Activated CD4-positive, alpha-beta T cell treated with anti-CD3 and anti-CD28 coated beads for 36 hours (primary cell): ENCODE data around the gene MS4A13. TPM values are rescaled to one million over a fixed set of nuclear protein-coding genes. Genes with fewer than 3 reads are reported as not detected.

Experiments
- ATAC-seq: fragments of 200-7000 bp; cut with Tn5 transposase; one replicate; pipeline ENCODE4 v1.10.0; 2021; ENCODE audit warnings: mild to moderate bottlenecking, moderate library complexity
- CTCF ChIA-PET: fragments of 350-600 bp; sonication (Branson Sonifier 250); formaldehyde crosslinking; loops from one replicate; lab custom pipeline; 2021; ENCODE audit warnings: antibody characterized with exemption; lab: Charles Lee
- POLR2A ChIA-PET: fragments of 350-600 bp; sonication (Branson Sonifier 250); formaldehyde crosslinking; loops from one replicate; lab custom pipeline; 2021; ENCODE audit warnings: antibody characterized with exemption, inconsistent platforms; lab: Charles Lee
- DNase-seq: peaks from one replicate; pipeline ENCODE4 v3.0.0-alpha.2; 2020
- H3K27ac Mint-ChIP-seq: one replicate; pipeline ENCODE4 v1.8.0; 2021; ENCODE audit warnings: mixed read lengths
- H3K27me3 Mint-ChIP-seq: one replicate; pipeline ENCODE4 v1.8.0; 2021; ENCODE audit warnings: mixed read lengths
- H3K36me3 Mint-ChIP-seq: one replicate; pipeline ENCODE4 v1.8.0; 2021; ENCODE audit warnings: low read depth, mixed read lengths
- H3K4me1 Mint-ChIP-seq: one replicate; pipeline ENCODE4 v1.8.0; 2021; ENCODE audit warnings: mixed read lengths
- H3K4me3 Mint-ChIP-seq: one replicate; pipeline ENCODE4 v1.8.0; 2021; ENCODE audit warnings: mild to moderate bottlenecking, moderate library complexity, mixed read lengths
- H3K9me3 Mint-ChIP-seq: one replicate; pipeline ENCODE4 v1.8.0; 2021; ENCODE audit warnings: low read depth, mixed read lengths
- intact Hi-C, 2 experiments: fragments of 100-400 bp; cut with DNase I in 1 of 2; cut with micrococcal nuclease in 1 of 2; formaldehyde crosslinking; loops; one replicate each; pipeline versions ENCODE4 v1.14.2 to v1.15.1; 2022 to 2024; cut with DNase I, micrococcal nuclease
- total RNA-seq, 2 experiments: library from RNA; stranded (reverse); gene quantifications; one replicate each; pipeline ENCODE4 v1.2.3, GENCODE V29; 2021

Gene MS4A13, protein sequence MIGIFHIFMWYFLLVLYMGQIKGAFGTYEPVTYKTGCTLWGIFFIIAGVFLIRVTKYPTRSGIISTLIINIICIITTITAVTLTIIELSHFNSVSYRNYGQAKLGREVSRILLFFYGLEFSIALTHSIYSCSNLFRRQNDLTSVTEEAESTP
- not detected for total RNA-seq

DNA sequence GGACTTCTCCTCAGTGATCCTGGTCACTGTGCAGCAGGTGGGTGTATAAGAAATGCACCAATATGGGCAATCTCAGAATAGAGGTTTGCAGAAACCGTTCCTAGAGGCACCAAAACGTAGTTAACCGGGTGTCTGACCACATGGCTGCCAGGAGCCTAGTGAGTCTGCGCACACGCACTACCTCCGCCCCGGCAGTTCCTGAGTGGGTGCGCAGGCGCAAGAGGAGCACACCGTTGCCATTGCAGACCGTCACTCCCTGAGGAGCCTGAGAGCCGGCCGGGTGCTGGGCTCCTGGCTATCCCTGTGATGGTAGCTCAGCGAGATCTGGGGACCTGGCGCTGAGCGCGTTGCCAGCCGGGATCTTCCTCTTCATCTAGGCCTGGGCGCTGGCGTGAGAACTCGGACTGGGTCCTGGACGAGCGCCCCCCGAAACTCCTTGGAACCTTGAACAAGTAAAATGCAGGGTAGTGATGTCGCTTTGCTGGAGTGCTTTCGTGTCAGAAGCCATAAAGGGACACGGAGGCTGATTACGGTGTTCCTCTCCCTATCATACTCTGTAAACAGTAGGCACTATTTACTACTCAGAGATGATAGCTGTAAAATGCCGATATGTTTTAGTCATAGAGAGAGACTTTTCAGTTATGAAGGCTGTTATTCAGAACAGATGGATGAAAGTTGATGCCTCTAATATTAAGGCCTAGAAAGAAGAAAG is at the start of gene MS4A13:
TSS of gene MS4A13 (plus strand) at position 249 of the 712 bp plus-strand sequence. CDS start 2,692 bp downstream, outside the sequence.
- H3K4me1 Mint-ChIP-seq: no peaks in the 10 kb centered on the region
- ChIA-PET CTCF (interaction anchor here (0.6 kb wide), 1 partner anchor 10 kb away, joined by 3 read pairs; no protein-coding TSS in a partner anchor), POLR2A (no interaction called here)
- H3K9me3 Mint-ChIP-seq: no peaks in the 10 kb centered on the region
- intact Hi-C loops: no loop called here
- H3K27ac Mint-ChIP-seq: no peak within 1 kb of the TSS
- DNase-seq (no peak), ATAC-seq (no peak)
- peaks cover 8% of the 10 kb centered on the region for H3K27me3 Mint-ChIP-seq
- no peaks in the 10 kb centered on the region for H3K36me3 Mint-ChIP-seq
- H3K4me3 Mint-ChIP-seq: no peak within 1 kb of the TSS

DNA sequence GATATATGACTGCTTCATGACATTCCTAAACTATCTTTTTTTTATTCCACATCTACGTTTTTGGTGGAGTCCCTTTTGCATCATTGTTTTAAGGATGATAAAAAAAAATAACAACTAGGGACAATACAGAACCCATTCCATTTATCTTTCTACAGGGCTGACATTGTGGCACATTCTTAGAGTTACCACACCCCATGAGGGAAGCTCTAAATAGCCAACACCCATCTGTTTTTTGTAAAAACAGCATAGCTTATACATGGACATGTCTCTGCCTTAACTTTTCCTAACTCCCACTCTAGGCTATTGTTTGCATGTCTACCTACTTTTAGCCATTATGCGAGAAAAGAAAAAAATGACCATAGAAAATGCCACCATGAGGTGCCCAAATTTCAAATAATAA is 46.4 kb upstream of the MS4A13 start:
- H3K4me1 Mint-ChIP-seq: no peaks in the 10 kb centered on the region
- ATAC-seq: no peak
- H3K27ac Mint-ChIP-seq: no peak overlapping the region
- peaks cover 16% of the 10 kb centered on the region for H3K27me3 Mint-ChIP-seq
- no peak for DNase-seq
- CTCF ChIA-PET: no interaction called here
- H3K4me3 Mint-ChIP-seq: no peak overlapping the region
- POLR2A ChIA-PET: no interaction called here
- no peaks in the 10 kb centered on the region for H3K9me3 Mint-ChIP-seq
- intact Hi-C loops: no loop called here
- no peaks in the 10 kb centered on the region for H3K36me3 Mint-ChIP-seq

DNA sequence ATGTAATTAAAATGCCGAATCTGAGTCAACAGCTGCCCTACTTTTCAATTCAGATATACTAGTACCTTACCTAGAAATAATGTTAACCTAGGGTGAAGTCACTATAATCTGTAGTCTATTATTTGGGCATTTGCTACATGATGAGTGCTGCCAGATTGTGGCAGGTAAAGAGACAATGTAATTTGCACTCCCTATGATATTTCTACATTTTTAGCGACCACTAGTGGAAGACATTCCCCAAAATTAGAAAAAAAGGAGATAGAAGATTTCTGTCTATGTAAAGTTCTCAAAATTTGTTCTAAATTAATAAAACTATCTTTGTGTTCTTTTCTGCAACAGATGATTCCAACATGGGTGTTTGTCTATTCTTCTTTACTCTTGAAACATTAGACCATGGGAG is 45.5 kb upstream of the MS4A13 start:
- intact Hi-C loops: no loop called here
- H3K36me3 Mint-ChIP-seq: no peaks in the 10 kb centered on the region
- no peak for ATAC-seq

DNA sequence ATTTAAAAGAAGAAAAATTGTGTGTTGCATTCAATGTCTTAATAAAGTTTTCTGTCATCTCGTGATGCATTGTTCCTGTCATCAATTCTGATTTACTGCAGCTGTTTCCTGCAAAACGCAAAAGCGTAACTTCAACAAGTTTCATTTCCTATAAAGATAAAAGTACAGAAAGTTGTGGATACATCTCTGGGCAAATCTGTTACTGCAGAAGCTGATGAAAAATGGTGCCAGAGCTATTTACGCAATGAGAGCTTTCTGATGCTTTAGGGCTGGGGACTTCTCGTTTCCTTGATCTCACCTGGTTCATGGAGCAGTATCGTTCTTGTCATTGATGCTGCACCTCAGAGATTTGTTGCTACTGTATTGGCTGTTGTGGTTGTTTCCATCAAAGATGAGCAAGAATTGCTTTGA is 38.2 kb upstream of the MS4A13 start:
- Mint-ChIP-seq H3K9me3 (peaks cover 3% of the 10 kb centered on the region), H3K4me3 (no peak overlapping the region), H3K4me1 (no peaks in the 10 kb centered on the region), H3K27ac (no peak overlapping the region), H3K27me3 (peaks cover 13% of the 10 kb centered on the region), H3K36me3 (no peaks in the 10 kb centered on the region)
- ChIA-PET POLR2A (no interaction called here), CTCF (interaction anchor here (0.9 to 1.2 kb wide), 2 partner anchors 11 to 114 kb away, joined by 3 to 4 read pairs; no protein-coding TSS in a partner anchor)
- DNase-seq (no peak), ATAC-seq (no peak)
- intact Hi-C loops: no loop called here

More for the DNA sequence above, 45.5 kb upstream of the MS4A13 start:
- H3K9me3 Mint-ChIP-seq: peaks cover 3% of the 10 kb centered on the region
- ChIA-PET CTCF (no interaction called here), POLR2A (no interaction called here)
- H3K27me3 Mint-ChIP-seq: peaks cover 14% of the 10 kb centered on the region
- H3K4me3 Mint-ChIP-seq: no peak overlapping the region
- no peak overlapping the region for H3K27ac Mint-ChIP-seq
- DNase-seq: no peak
- H3K4me1 Mint-ChIP-seq: no peaks in the 10 kb centered on the region

DNA sequence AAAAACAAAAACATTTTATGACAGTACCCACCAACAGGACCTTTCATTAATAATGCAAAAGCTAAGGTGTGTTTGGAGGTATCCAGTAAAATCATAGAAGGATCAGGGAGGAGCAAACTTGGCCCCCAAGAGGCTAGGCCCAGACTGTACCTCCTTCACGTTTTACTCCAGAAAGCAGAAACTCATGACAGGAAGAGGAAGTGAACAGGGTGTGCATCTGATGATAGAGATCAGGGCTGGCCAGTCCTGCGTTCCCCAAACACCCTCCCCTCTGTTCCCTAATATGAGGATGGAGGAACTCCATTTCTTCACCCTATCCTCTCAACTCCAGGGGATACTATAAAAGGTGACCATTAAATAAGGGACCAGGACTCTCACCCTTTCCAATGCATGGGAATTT is 32.8 kb upstream of the MS4A13 start:
- ATAC-seq (no peak), DNase-seq (no peak)
- H3K9me3 Mint-ChIP-seq: no peaks in the 10 kb centered on the region
- peaks cover 3% of the 10 kb centered on the region for H3K4me1 Mint-ChIP-seq
- ChIA-PET CTCF (interaction anchor here (0.5 kb wide), 1 partner anchor 1173 kb away, joined by 3 read pairs; no protein-coding TSS in a partner anchor), POLR2A (no interaction called here)
- H3K27me3 Mint-ChIP-seq: peaks cover 7% of the 10 kb centered on the region
- intact Hi-C loops: loop anchor here in 1 of 2 experiments (10.0 kb wide), 1 partner anchor 218 kb away; no protein-coding TSS in a partner anchor
- no peak overlapping the region for H3K27ac Mint-ChIP-seq
- no peaks in the 10 kb centered on the region for H3K36me3 Mint-ChIP-seq
- H3K4me3 Mint-ChIP-seq: no peak overlapping the region

DNA sequence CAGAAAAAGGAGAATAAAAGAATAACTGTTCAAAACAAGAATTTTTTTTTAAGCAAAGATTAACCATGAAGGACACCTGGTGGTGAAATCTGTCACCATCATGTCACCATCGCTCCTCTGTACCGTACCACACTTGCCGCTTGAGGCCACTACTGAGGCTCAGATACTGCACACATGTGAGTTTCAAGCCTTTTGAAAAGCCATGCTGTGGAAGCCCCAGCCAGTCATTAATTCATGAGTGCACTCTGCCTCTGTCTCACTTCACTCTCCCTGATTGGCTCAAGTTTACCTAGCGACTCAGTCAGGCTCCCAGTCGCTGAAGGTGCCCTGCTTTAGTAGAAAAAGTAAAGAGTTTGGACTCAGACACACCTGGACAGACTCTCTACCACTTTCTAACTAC is 29.2 kb upstream of the MS4A13 start:
- Mint-ChIP-seq H3K27ac (no peak overlapping the region), H3K27me3 (peaks cover 2% of the 10 kb centered on the region), H3K9me3 (no peaks in the 10 kb centered on the region), H3K4me3 (no peak overlapping the region), H3K4me1 (peaks cover 3% of the 10 kb centered on the region), H3K36me3 (no peaks in the 10 kb centered on the region)
- ChIA-PET POLR2A (no interaction called here), CTCF (no interaction called here)
- DNase-seq (peak; percentile 46), ATAC-seq (peak; percentile 74)
- intact Hi-C loops: loop anchor here (1.0 to 10.0 kb wide), 5 partner anchors 122 to 221 kb away; no protein-coding TSS in a partner anchor

DNA sequence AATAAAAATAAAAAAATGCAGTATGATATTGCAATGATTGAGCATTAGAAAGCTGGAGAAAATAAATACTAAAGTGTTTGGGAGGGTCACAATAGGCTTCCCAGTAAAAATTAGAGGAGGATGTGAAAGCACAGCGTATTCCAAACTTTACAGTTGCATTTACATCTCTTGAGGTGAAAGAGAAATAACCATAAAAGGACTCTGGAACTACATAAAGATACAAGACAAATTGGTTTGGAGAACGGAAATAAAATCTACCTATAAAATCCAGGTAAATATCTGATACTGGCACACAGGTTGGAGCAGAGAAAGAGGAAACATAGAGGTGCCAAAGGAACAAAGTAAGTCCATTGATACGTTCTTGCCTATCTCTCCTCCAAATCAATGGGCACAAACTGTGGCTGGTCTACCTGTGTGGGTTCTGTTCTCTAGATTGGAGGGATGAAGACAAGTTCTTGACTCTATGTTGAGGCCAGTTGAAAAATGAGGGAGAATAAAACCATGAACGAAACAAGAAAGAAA is 22.6 kb upstream of the MS4A13 start, which contains the start of gene MS4A12:
TSS of gene MS4A12 (plus strand) at position 291 of the 522 bp plus-strand sequence. CDS start 4,541 bp downstream, outside the sequence.
- no peak within 1 kb of the TSS for H3K27ac Mint-ChIP-seq
- DNase-seq (no peak), ATAC-seq (no peak)
- H3K4me1 Mint-ChIP-seq: no peaks in the 10 kb centered on the region
- ChIA-PET CTCF (no interaction called here), POLR2A (interaction anchor here (0.7 kb wide), 1 partner anchor 824 kb away, joined by 5 read pairs; the partner anchor contains the start of gene PATL1)
- H3K4me3 Mint-ChIP-seq: no peak within 1 kb of the TSS
- no peaks in the 10 kb centered on the region for H3K9me3 Mint-ChIP-seq
- H3K27me3 Mint-ChIP-seq: peaks cover 14% of the 10 kb centered on the region
- intact Hi-C loops: no loop called here
- H3K36me3 Mint-ChIP-seq: no peaks in the 10 kb centered on the region

DNA sequence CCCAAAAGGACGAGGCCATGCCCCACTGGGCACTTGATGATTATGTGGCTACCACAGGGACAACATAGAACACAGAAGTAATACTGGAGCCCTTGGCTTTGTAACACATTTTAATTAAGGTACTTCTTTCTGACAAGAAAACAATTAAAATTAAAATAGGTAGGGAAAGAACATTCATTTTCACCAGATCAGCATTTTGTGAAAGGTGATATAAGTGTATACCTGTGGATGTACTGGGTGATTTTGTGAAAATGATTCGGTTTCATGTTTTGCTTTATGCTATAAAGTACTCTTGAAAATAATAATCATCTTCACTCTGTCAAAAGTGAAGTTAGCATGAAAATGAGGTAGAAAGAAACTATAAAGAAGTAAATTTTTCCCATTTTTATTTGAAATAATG is 21.7 kb upstream of the MS4A13 start:
- no peak for ATAC-seq
- CTCF ChIA-PET: no interaction called here
- DNase-seq: no peak

DNA sequence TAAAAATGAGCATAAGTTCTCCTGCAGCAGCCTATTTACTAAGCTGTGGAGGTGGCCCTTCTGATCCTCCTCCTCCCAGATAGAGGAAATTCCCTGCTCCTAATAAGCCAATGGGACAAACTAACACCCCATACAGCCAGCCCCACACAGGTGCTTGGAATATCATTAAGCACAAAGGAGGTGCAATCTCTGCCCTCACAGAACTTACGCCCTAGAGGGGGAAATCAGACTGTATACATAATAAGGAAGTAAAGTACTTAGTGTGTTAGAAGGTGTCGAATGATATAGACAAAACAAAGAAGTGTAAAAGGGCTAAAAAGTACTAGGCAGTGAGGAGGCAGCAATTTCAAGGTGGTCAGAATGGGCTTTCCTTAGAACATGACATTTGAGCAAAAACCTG is 16.8 kb upstream of the MS4A13 start:
- ChIA-PET CTCF (no interaction called here), POLR2A (no interaction called here)
- Mint-ChIP-seq H3K27ac (no peak overlapping the region), H3K4me1 (no peaks in the 10 kb centered on the region), H3K27me3 (peaks cover 25% of the 10 kb centered on the region), H3K9me3 (no peaks in the 10 kb centered on the region), H3K4me3 (no peak overlapping the region), H3K36me3 (no peaks in the 10 kb centered on the region)
- DNase-seq (no peak), ATAC-seq (no peak)
- intact Hi-C loops: no loop called here

More for the DNA sequence above, 21.7 kb upstream of the MS4A13 start:
- H3K36me3 Mint-ChIP-seq: no peaks in the 10 kb centered on the region
- no peaks in the 10 kb centered on the region for H3K9me3 Mint-ChIP-seq
- H3K27ac Mint-ChIP-seq: no peak overlapping the region
- H3K4me1 Mint-ChIP-seq: no peaks in the 10 kb centered on the region
- intact Hi-C loops: no loop called here
- H3K27me3 Mint-ChIP-seq: peaks cover 16% of the 10 kb centered on the region
- POLR2A ChIA-PET: no interaction called here
- H3K4me3 Mint-ChIP-seq: no peak overlapping the region

DNA sequence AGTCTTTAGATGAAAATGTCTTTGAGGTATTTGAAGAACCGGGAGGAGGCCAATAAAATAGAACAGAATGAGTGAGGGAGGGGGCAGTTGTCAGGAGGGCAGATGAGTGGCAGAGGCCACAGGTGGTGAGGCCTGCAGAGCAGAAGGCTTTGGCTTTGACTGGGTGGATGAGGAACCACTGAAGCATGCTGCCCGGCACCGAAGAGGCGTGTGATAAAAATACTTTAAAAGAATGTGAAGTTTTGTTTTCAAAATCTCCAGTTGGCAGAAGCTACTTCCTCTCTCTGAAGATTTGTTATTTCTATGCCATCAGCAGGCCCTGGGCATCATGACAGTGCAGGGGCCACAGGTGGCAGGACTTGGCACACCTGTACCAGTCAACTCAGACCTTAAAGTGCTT is 16.3 kb upstream of the MS4A13 start:
- H3K27me3 Mint-ChIP-seq: peaks cover 25% of the 10 kb centered on the region

DNA sequence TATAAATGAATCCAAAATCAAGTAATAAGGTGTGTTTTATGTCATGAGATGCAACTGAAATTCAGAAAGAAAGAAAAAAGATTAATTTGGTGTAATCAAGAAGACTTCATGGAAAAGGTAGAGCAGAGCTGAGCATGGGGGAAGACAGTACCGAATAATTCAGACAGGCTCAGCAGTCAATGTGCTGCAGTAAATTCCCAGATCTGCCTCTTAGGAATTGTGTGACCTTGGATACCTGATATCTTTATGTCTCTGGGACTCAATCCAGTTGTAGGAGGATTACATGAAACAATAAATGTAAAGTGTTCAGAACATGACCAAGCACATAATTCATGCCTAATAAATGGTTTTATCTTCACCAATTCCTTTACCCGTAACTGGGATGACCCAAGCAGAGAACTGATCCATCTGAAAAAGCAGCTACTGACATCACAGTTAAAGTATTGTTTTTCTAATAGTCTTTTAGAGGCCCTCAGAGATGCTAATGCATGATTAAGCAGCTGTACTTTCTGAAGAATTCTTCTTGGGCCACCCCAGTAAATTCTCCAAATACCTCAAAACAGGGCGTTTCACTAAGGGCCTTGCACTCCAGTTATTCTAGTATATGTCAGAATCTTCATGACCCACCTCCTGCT is 14.8 kb upstream of the MS4A13 start:
- CTCF ChIA-PET: no interaction called here
- peaks cover 10% of the 10 kb centered on the region for H3K4me1 Mint-ChIP-seq
- POLR2A ChIA-PET: no interaction called here
- no peak overlapping the region for H3K27ac Mint-ChIP-seq
- no peak for ATAC-seq
- H3K9me3 Mint-ChIP-seq: no peaks in the 10 kb centered on the region
- H3K4me3 Mint-ChIP-seq: no peak overlapping the region
- DNase-seq: no peak
- H3K27me3 Mint-ChIP-seq: peaks cover 23% of the 10 kb centered on the region
- H3K36me3 Mint-ChIP-seq: no peaks in the 10 kb centered on the region
- intact Hi-C loops: loop anchor here in 1 of 2 experiments (10.0 kb wide), 1 partner anchor 336 kb away; no protein-coding TSS in a partner anchor

More for the DNA sequence above, 16.3 kb upstream of the MS4A13 start:
- ATAC-seq (peak; percentile 65), DNase-seq (peak; percentile 31)
- H3K9me3 Mint-ChIP-seq: no peaks in the 10 kb centered on the region
- intact Hi-C loops: no loop called here
- CTCF ChIA-PET: no interaction called here
- no peaks in the 10 kb centered on the region for H3K4me1 Mint-ChIP-seq
- H3K36me3 Mint-ChIP-seq: no peaks in the 10 kb centered on the region
- no peak overlapping the region for H3K4me3 Mint-ChIP-seq
- no peak overlapping the region for H3K27ac Mint-ChIP-seq
- POLR2A ChIA-PET: no interaction called here
